ENCODE results near the gene ARMC8. TPM values are rescaled to one million over a fixed set of nuclear protein-coding genes. Genes with fewer than 3 reads are reported as not detected.

The ARMC8 gene
- total RNA-seq, 1 experiment from 2014 or later, result 63.6 TPM

GRCh38 chr3:138172625-138173024, 14.5 kb upstream of the ARMC8 start:
- H3K36me3 Mint-ChIP-seq (ENCODE audit: insufficient read depth in 1 of 3, low read depth in 3 of 3), result peaks cover 9 to 42% (median 40%) of the 10 kb centered on the region in 3 experiments
- H2BK15ac ChIP-seq (ENCODE audit: low read depth, low read length), result no peak overlapping the region
- H3K79me1 ChIP-seq (ENCODE audit: insufficient read depth, low read depth, low read length, poor library complexity, severe bottlenecking), result no peaks in the 10 kb centered on the region
- H3K9me3 Mint-ChIP-seq, result peaks cover 0 to 10% of the 10 kb centered on the region in 2 experiments; a peak in 2 of 5 replicates
- no peak overlapping the region for H3T11ph ChIP-seq (ENCODE audit: low read length)
- H3K56ac ChIP-seq (ENCODE audit: insufficient read length, low read depth, low read length), result no peak overlapping the region
- no peak overlapping the region for H4K91ac ChIP-seq (ENCODE audit: insufficient read length, low read depth, low read length)
- no peak overlapping the region for H2BK12ac ChIP-seq (ENCODE audit: insufficient read length, low read depth, low read length)
- no peak overlapping the region for H2AFZ ChIP-seq (ENCODE audit: low read length)
- no peak overlapping the region for H2AK5ac ChIP-seq (ENCODE audit: insufficient read length, low read length)
- no peak overlapping the region for H3K18ac ChIP-seq (ENCODE audit: insufficient read length, low read depth, low read length)
- peak overlapping the region in 1 of 2 experiments; percentile 48; a peak in 3 of 5 replicates for H3K4me3 Mint-ChIP-seq
- no peak overlapping the region for H3K27ac Mint-ChIP-seq
- no peak overlapping the region for H2BK120ac ChIP-seq (ENCODE audit: low read depth, low read length, poor library complexity, severe bottlenecking)
- no peak overlapping the region for H2BK5ac ChIP-seq (ENCODE audit: insufficient read length, low read length)
- no peak overlapping the region for H3K4ac ChIP-seq (ENCODE audit: low read depth, low read length)
- H4K5ac ChIP-seq (ENCODE audit: insufficient read length, low read depth, low read length), result no peak overlapping the region
- H3K27ac ChIP-seq (ENCODE audit: insufficient read length, low read depth, low read length), result no peak overlapping the region
- no peak overlapping the region for H3K23ac ChIP-seq (ENCODE audit: insufficient read length, low read depth, low read length)
- TF ChIP-seq, protein P1, sequence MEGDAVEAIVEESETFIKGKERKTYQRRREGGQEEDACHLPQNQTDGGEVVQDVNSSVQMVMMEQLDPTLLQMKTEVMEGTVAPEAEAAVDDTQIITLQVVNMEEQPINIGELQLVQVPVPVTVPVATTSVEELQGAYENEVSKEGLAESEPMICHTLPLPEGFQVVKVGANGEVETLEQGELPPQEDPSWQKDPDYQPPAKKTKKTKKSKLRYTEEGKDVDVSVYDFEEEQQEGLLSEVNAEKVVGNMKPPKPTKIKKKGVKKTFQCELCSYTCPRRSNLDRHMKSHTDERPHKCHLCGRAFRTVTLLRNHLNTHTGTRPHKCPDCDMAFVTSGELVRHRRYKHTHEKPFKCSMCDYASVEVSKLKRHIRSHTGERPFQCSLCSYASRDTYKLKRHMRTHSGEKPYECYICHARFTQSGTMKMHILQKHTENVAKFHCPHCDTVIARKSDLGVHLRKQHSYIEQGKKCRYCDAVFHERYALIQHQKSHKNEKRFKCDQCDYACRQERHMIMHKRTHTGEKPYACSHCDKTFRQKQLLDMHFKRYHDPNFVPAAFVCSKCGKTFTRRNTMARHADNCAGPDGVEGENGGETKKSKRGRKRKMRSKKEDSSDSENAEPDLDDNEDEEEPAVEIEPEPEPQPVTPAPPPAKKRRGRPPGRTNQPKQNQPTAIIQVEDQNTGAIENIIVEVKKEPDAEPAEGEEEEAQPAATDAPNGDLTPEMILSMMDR (conservative IDR thresholded peaks at IDR 0.05), result no peak
- no peak overlapping the region for H3K9ac ChIP-seq (ENCODE audit: extremely low read depth, insufficient read length, low read length)
- H3K14ac ChIP-seq (ENCODE audit: insufficient read depth, low read length), result no peak overlapping the region
- H3K23me2 ChIP-seq (ENCODE audit: insufficient read length, low read depth, low read length, poor library complexity, severe bottlenecking), result peaks cover 8% of the 10 kb centered on the region
- no peak overlapping the region for H3K4me2 ChIP-seq (ENCODE audit: insufficient read depth, insufficient read length, low read length)
- no peaks in the 10 kb centered on the region for H3K27me3 ChIP-seq (ENCODE audit: insufficient read depth, low read length)
- no peaks in the 10 kb centered on the region for H3K9me3 ChIP-seq (ENCODE audit: control insufficient read depth, low read depth, low read length)
- DNase-seq, result no peak
- no peaks in the 10 kb centered on the region; the same call in 1 of the 2 replicates for H3K79me2 ChIP-seq (ENCODE audit: insufficient read depth, low read length)
- H4K20me1 ChIP-seq (ENCODE audit: control insufficient read depth, insufficient read depth, insufficient read length), result no peaks in the 10 kb centered on the region
- H3K27me3 Mint-ChIP-seq (ENCODE audit: low read depth), result no peaks in the 10 kb centered on the region; the same call in 1 of the 2 replicates
- no peak overlapping the region for H2BK20ac ChIP-seq (ENCODE audit: low read depth, low read length, poor library complexity, severe bottlenecking)
- H3K4me1 Mint-ChIP-seq, result peaks cover 5 to 11% of the 10 kb centered on the region in 2 experiments
- no peaks in the 10 kb centered on the region for H3K4me1 ChIP-seq (ENCODE audit: insufficient read depth, low read length)
- no peak overlapping the region for H4K8ac ChIP-seq (replicated peaks; ENCODE audit: insufficient read length, low read depth, low read length)
- no CpG with 5 or more reads among the region's 2 CpGs for WGBS (ENCODE audit: extremely low coverage, insufficient read length, low lambda C conversion rate)

All from H9 (cell line).